GM19395 (cell line): ENCODE results near the gene TMPRSS9.
"Not testable (repeated sequence)": the region's sequence is repeated elsewhere in the genome, so short reads cannot be mapped to it uniquely, and the experiment has no call there.

ENCODE experiments used
- ATAC-seq: cut with Tn5 transposase; IDR thresholded peaks from one replicate; pipeline ENCODE4 v1.9.1; 2021; ENCODE audit warnings: mild to moderate bottlenecking, moderate library complexity; ENCODE audit not compliant: unreplicated experiment

Gene TMPRSS9

GRCh38 chr19:2416321-2417097, 56.4 kb downstream of the TMPRSS9 start:
- ATAC-seq, result no peak

GRCh38 chr19:2417436-2417835, 57.4 kb downstream of the TMPRSS9 start:
- ATAC-seq, result not testable (repeated sequence)

- no peak for ATAC-seq
Observed at GRCh38 chr19:2417881-2418406, 57.9 kb downstream of the TMPRSS9 start.

- no peak for ATAC-seq
Observed at GRCh38 chr19:2419754-2420153, 59.7 kb downstream of the TMPRSS9 start.

- ATAC-seq, result no peak
Observed at GRCh38 chr19:2420490-2420889, 60.4 kb downstream of the TMPRSS9 start.

GRCh38 chr19:2421581-2422306, 61.7 kb downstream of the TMPRSS9 start:
- ATAC-seq, result no peak

GRCh38 chr19:2423071-2423914, 63.2 kb downstream of the TMPRSS9 start:
- no peak for ATAC-seq

- no peak for ATAC-seq
Observed at GRCh38 chr19:2423915-2424685, 64.0 kb downstream of the TMPRSS9 start.

- ATAC-seq, result no peak
Observed at GRCh38 chr19:2424686-2425621, 64.9 kb downstream of the TMPRSS9 start.

GRCh38 chr19:2425622-2426581, 65.8 kb downstream of the TMPRSS9 start:
- no peak for ATAC-seq

GRCh38 chr19:2426611-2427428, 66.8 kb downstream of the TMPRSS9 start:
- ATAC-seq, result peak; percentile 24

GRCh38 chr19:2427429-2428320, 67.6 kb downstream of the TMPRSS9 start, which contains the start of gene TIMM13:
TIMM13 (minus strand) TSS chr19:2427586; CDS start chr19:2427533, 53 bp downstream.
- ATAC-seq, result peak; percentile 80

- no peak for ATAC-seq
Observed at GRCh38 chr19:2428321-2428690, 68.2 kb downstream of the TMPRSS9 start.

GRCh38 chr19:2428756-2429711, 69.0 kb downstream of the TMPRSS9 start:
- ATAC-seq, result no peak

GRCh38 chr19:2429917-2430535, 70.0 kb downstream of the TMPRSS9 start:
- no peak for ATAC-seq
